HepG2 (cell line): Measurements from ENCODE around the gene TNS1. TPM values are rescaled to one million over a fixed set of nuclear protein-coding genes. Genes with fewer than 3 reads are reported as not detected.

Source experiments
- ATAC-seq: fragments of 200-7000 bp; cut with Tn5 transposase; 3 replicates; pipeline ENCODE4 v1.9.1; 2020; ENCODE audit warnings: mild to moderate bottlenecking, moderate library complexity
- BruUV-seq: library from RNA; stranded (reverse); fragments of 400-500 nt; replicated peaks from 2 replicates; lab custom pipeline; 2021; lab: Mats Ljungman, UMichigan
- CTCF ChIA-PET: fragments of 300-600 bp; formaldehyde crosslinking; extraction: SDS; loops from one replicate; lab custom pipeline; 2021; ENCODE audit warnings: low total read pairs, inconsistent platforms, low intra/inter-chr PET ratio; lab: Yijun Ruan, JAX
- POLR2A ChIA-PET: fragments of 350-600 bp; sonication (Branson Sonifier 250); formaldehyde crosslinking; loops from one replicate; lab custom pipeline; 2020; ENCODE audit warnings: antibody characterized with exemption, inconsistent platforms; lab: Yijun Ruan, JAX
- DNase-seq: peaks from one replicate; pipeline ENCODE4 v3.0.0-alpha.2; 2015; ENCODE audit warnings: low spot score
- FAIRE-seq: peaks from 3 replicates; lab custom pipeline; 2011; peaks lifted over from hg19 to GRCh38; lab: Jason Lieb, UNC
- H2AFZ ChIP-seq: one replicate; pipeline ENCODE4 v1.6.1; 2011; ENCODE audit warnings: low read length, inconsistent platforms
- H3K27ac ChIP-seq: fragments of 300-600 bp; 3 replicates; pipeline ENCODE4 v1.8.0; 2011; ENCODE audit warnings: mixed run types, mild to moderate bottlenecking, mixed read lengths, low read length, inconsistent platforms; ENCODE audit not compliant: insufficient read depth; ENCODE audit errors: extremely low read length
- H3K27me3 ChIP-seq, 2 experiments: fragments of 200-600 bp in 1 of 2; 2 replicates in 1 of 2; 3 replicates in 1 of 2; pipeline versions ENCODE4 v1.6.0 to v1.8.0; 2011; ENCODE audit warnings: low read length in 2 of 2, mild to moderate bottlenecking in 2 of 2, moderate library complexity in 2 of 2, inconsistent platforms in 1 of 2; ENCODE audit not compliant: insufficient read depth in 2 of 2, control insufficient read depth in 1 of 2
- H3K36me3 ChIP-seq, 2 experiments: fragments of 200-600 bp in 1 of 2; replicated peaks in 1 of 2; 2 replicates in 1 of 2; 3 replicates in 1 of 2; pipeline versions ENCODE4 v1.5.1 to v1.8.0; 2011; ENCODE audit warnings: low read length in 2 of 2, inconsistent platforms in 1 of 2; ENCODE audit not compliant: insufficient read depth in 2 of 2, control insufficient read depth in 1 of 2
- H3K4me1 ChIP-seq: 2 replicates; pipeline ENCODE4 v1.5.1; 2012; ENCODE audit warnings: low read length, inconsistent platforms; ENCODE audit not compliant: insufficient read depth
- H3K4me2 ChIP-seq: 2 replicates; pipeline ENCODE4 v1.6.0; 2011; ENCODE audit warnings: low read depth, low read length, inconsistent platforms
- H3K4me3 ChIP-seq, 3 experiments: fragments of 200-600 bp in 1 of 3; sonication (generic), shearing (Covaris generic) in 1 of 3; replicated peaks in 1 of 3; 2 replicates each; pipeline ENCODE4 v1.5.1; 2011 to 2016; ENCODE audit warnings: low read length in 3 of 3, inconsistent platforms in 2 of 3, low read depth in 2 of 3, mild to moderate bottlenecking in 2 of 3, control low read depth in 1 of 3, mixed read lengths in 1 of 3; ENCODE audit not compliant: insufficient read depth in 1 of 3
- H3K79me2 ChIP-seq: one replicate; pipeline ENCODE4 v1.6.1; 2011; ENCODE audit warnings: low read length, inconsistent platforms; ENCODE audit not compliant: insufficient read depth
- H3K9ac ChIP-seq: 2 replicates; pipeline ENCODE4 v1.6.0; 2011; ENCODE audit warnings: mild to moderate bottlenecking, low read depth, low read length, inconsistent platforms; ENCODE audit not compliant: insufficient read depth
- H3K9me3 ChIP-seq: 2 replicates; pipeline ENCODE4 v1.5.1; 2012; ENCODE audit warnings: mild to moderate bottlenecking, low read length
- H4K20me1 ChIP-seq: 2 replicates; pipeline ENCODE4 v1.6.0; 2011; ENCODE audit warnings: inconsistent platforms, mild to moderate bottlenecking, low read length, moderate library complexity; ENCODE audit not compliant: insufficient read depth
- ARID4A ChIP-seq: sonication (generic); formaldehyde crosslinking; IDR thresholded peaks from 2 replicates; pipeline ENCODE4 v1.5.0; 2020; ENCODE audit warnings: mild to moderate bottlenecking, missing genetic modification reagents, borderline replicate concordance
- ATF1 ChIP-seq: IDR thresholded peaks from 2 replicates; pipeline ENCODE4 v1.6.1; 2016; ENCODE audit warnings: mild to moderate bottlenecking, control low read depth
- CBX2 ChIP-seq, 2 experiments: fragments of 200-600 bp in 1 of 2; sonication (generic); formaldehyde crosslinking in 1 of 2; IDR thresholded peaks; 2 replicates each; pipeline versions ENCODE4 v1.7.0 to v1.8.1; 2018 to 2022; ENCODE audit warnings: low read depth in 2 of 2, low read length in 1 of 2, mild to moderate bottlenecking in 1 of 2, missing genetic modification reagents in 1 of 2
- CREB1 ChIP-seq, 2 experiments: fragments of 450-650 bp in 1 of 2; IDR thresholded peaks; 2 replicates each; pipeline ENCODE4 v1.6.1; 2016 to 2017; ENCODE audit warnings: control low read depth in 1 of 2, mild to moderate bottlenecking in 1 of 2, missing compliant biosample characterization in 1 of 2, missing genetic modification characterization in 1 of 2
- HOXA5 ChIP-seq: sonication (generic); formaldehyde crosslinking; IDR thresholded peaks from 2 replicates; pipeline ENCODE4 v1.4.0; 2020; ENCODE audit warnings: missing genetic modification reagents
- MED13 ChIP-seq: sonication (generic); formaldehyde crosslinking; IDR thresholded peaks from 2 replicates; pipeline ENCODE4 v1.5.0; 2020; ENCODE audit warnings: missing genetic modification reagents
- MLX ChIP-seq: IDR thresholded peaks from 2 replicates; pipeline ENCODE4 v1.6.1; 2016
- PAX8 ChIP-seq: sonication (generic); formaldehyde crosslinking; IDR thresholded peaks from 2 replicates; pipeline ENCODE4 v1.8.0; 2022; ENCODE audit warnings: mild to moderate bottlenecking, missing genetic modification reagents, borderline replicate concordance
- RBM22 ChIP-seq: fragments of 200-400 bp; formaldehyde crosslinking; optimal IDR thresholded peaks from 2 replicates; pipeline ENCODE3; 2017; ENCODE audit warnings: mild to moderate bottlenecking, low read length, moderate library complexity
- TBX2 ChIP-seq: sonication (generic); formaldehyde crosslinking; IDR thresholded peaks from 2 replicates; pipeline ENCODE4 v1.5.0; 2020; ENCODE audit warnings: missing genetic modification reagents, mild to moderate bottlenecking, borderline replicate concordance
- TBX3 ChIP-seq: fragments of 450-650 bp; IDR thresholded peaks from 2 replicates; pipeline ENCODE4 v1.6.1; 2017; ENCODE audit warnings: antibody characterized with exemption, mild to moderate bottlenecking, inconsistent platforms, borderline replicate concordance
- ZBTB38 ChIP-seq: sonication (generic); formaldehyde crosslinking; IDR thresholded peaks from 2 replicates; pipeline ENCODE4 v1.5.1; 2020; ENCODE audit warnings: mild to moderate bottlenecking, missing genetic modification reagents
- ZFP41 ChIP-seq: sonication (generic); formaldehyde crosslinking; IDR thresholded peaks from 2 replicates; pipeline ENCODE4 v1.4.0; 2020; ENCODE audit warnings: mild to moderate bottlenecking, missing genetic modification reagents, borderline replicate concordance
- ZNF224 ChIP-seq: sonication (generic); formaldehyde crosslinking; IDR thresholded peaks from 2 replicates; pipeline ENCODE4 v1.5.0; 2020; ENCODE audit warnings: mild to moderate bottlenecking, missing genetic modification reagents
- ZNF232 ChIP-seq: sonication (generic); formaldehyde crosslinking; IDR thresholded peaks from 2 replicates; pipeline ENCODE4 v1.4.0; 2020; ENCODE audit warnings: missing genetic modification reagents, borderline replicate concordance
- ZNF724P ChIP-seq: sonication (generic); formaldehyde crosslinking; IDR thresholded peaks from 2 replicates; pipeline ENCODE4 v1.8.0; 2022; ENCODE audit warnings: missing genetic modification reagents, borderline replicate concordance
- ZNF777 ChIP-seq: sonication (generic); formaldehyde crosslinking; IDR thresholded peaks from 2 replicates; pipeline ENCODE4 v1.4.0; 2020; ENCODE audit warnings: missing genetic modification reagents
- WGBS: methylation state at CpG from one replicate; pipeline ENCODE4 v1.1.6; 2017; ENCODE audit warnings: low lambda C conversion rate; 5-methylcytosine and 5-hydroxymethylcytosine counted together
- in situ Hi-C: cut with HindIII; loops from 2 replicates; pipeline ENCODE4 v1.10.0; 2017; ENCODE audit warnings: low pct_unique_long_range_greater_than_20kb; ENCODE audit not compliant: extremely low pct_ligation_motif_present
- intact Hi-C: fragments of 100-400 bp; cut with micrococcal nuclease; formaldehyde crosslinking; loops from one replicate; pipeline ENCODE4 v1.10.0; 2022; ENCODE audit not compliant: unreplicated experiment
- polyA plus RNA-seq, 8 experiments: library from polyadenylated mRNA; depleted of rRNA in 3 of 8; stranded (reverse) in 7 of 8; unstranded in 1 of 8; fragments of >200 nt; fragmentation: Illumina TruSeq in 4 of 8; extraction: Trizol in 4 of 8; gene quantifications; 2 replicates each; pipeline versions ENCODE4 v1.2.1 to v1.2.3, GENCODE V29; 2011 to 2016; ENCODE audit warnings: low read depth in 4 of 8, missing spikeins in 1 of 8, mixed read lengths in 1 of 8; ENCODE audit not compliant: insufficient read depth in 1 of 8
- total RNA-seq, 5 experiments: library from RNA; depleted of rRNA; stranded (reverse); fragments of >200 nt; fragmentation: Illumina TruSeq; extraction: Trizol; gene quantifications; 2 replicates each; pipeline ENCODE4 v1.2.3, GENCODE V29; 2016; ENCODE audit warnings: low read depth in 1 of 5

The TNS1 gene
- total and polyA plus RNA-seq, 2 of the 13 experiments (the other 11 are each of a cell fraction or from before 2014, with no cell fraction given) = 1.9 to 118 TPM

GRCh38 chr2:217807753-217808152 is 195.0 kb downstream of the TNS1 start:
- no peak overlapping the region for H3K27ac ChIP-seq
- no peaks in the 10 kb centered on the region for H3K79me2 ChIP-seq
- TF ChIP-seq ARID4A (CRISPR knock-in tag) (no peak), TBX2 (CRISPR knock-in tag) (no peak), ZNF232 (CRISPR knock-in tag) (no peak), ZBTB38 (CRISPR knock-in tag) (no peak), RBM22 (no peak), HOXA5 (CRISPR knock-in tag) (no peak), CBX2 (IDR thresholded peaks at IDR 0.05; ENCODE audit: low read depth, low read length) (no peak), CBX2 (CRISPR knock-in tag; IDR thresholded peaks at IDR 0.05; ENCODE audit: low read depth) (no peak), ZNF724P (CRISPR knock-in tag) (no peak), MED13 (CRISPR knock-in tag) (no peak), ZNF777 (CRISPR knock-in tag) (no peak), ZFP41 (CRISPR knock-in tag) (no peak), CREB1 (IDR thresholded peaks at IDR 0.05) (no peak), CREB1 (CRISPR knock-in tag; IDR thresholded peaks at IDR 0.05) (no peak), PAX8 (CRISPR knock-in tag) (no peak), ZNF224 (CRISPR knock-in tag) (no peak), TBX3 (no peak), ATF1 (no peak), MLX (CRISPR knock-in tag) (no peak)
- DNase-seq = no peak
- H4K20me1 ChIP-seq = peaks cover 20% of the 10 kb centered on the region; the same call in 1 of the 2 replicates
- H3K9me3 ChIP-seq = no peaks in the 10 kb centered on the region
- POLR2A ChIA-PET = no interaction called here
- WGBS = 62% methylated on average over 5 of the region's 5 CpGs
- in situ Hi-C loops (no loop called here), intact Hi-C loops (no loop called here)
- no peak overlapping the region for H3K4me2 ChIP-seq
- peaks cover 32 to 41% of the 10 kb centered on the region in 2 experiments for H3K36me3 ChIP-seq
- peaks cover 6% of the 10 kb centered on the region; the same call in 1 of the 2 replicates for H3K4me1 ChIP-seq
- no peak overlapping the region for H2AFZ ChIP-seq
- H3K27me3 ChIP-seq = no peaks in the 10 kb centered on the region
- CTCF ChIA-PET = no interaction called here
- ATAC-seq = no peak
- BruUV-seq = no TSS peak
- no peak overlapping the region for H3K4me3 ChIP-seq
- no peak for FAIRE-seq
- no peak overlapping the region for H3K9ac ChIP-seq
